GM21515 (cell line): ENCODE results near the gene LRP3.
"Not testable (repeated sequence)": the region's sequence is repeated elsewhere in the genome, so short reads cannot be mapped to it uniquely, and the experiment has no call there.

Experiments
- ATAC-seq: cut with Tn5 transposase; IDR thresholded peaks from one replicate; pipeline ENCODE4 v1.9.1; 2021; ENCODE audit not compliant: unreplicated experiment

Gene LRP3

DNA sequence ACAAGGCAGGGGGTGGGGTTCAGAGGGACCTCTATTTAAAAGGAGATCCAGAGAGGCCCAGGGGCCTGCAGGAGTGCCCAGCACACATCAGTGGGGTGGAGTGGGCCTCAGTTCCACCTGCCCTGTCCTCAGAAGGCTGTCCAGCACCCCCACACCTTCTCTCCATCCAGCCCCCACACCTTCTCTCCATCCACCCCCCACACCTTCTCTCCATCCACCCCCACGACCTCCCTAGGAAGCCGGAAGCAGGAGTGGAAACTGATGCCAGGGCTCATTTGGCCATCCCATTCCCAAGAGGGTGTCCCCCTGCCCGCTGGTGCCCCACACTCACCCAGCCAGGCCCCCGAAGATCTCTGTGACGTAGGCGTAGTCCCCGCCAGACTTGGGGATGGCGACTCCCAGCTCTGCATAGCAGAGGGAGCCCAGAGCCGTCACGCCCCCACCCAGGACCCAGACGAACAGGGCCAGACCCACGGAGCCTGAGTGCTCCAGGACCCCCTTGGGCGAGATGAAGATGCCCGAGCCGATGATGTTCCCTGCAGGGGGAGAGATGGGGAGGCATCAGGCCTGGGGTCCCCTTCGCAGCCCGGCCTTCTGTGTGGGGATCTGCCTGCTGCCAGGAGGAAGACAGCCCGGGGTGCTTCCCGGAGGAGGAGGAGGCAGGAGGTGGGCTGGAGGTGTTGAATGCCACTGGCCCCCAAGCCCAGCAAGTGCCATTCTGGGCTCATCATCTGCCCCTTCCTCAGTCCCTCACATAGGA lies 21.5 kb downstream of the LRP3 start:
- no peak for ATAC-seq

DNA sequence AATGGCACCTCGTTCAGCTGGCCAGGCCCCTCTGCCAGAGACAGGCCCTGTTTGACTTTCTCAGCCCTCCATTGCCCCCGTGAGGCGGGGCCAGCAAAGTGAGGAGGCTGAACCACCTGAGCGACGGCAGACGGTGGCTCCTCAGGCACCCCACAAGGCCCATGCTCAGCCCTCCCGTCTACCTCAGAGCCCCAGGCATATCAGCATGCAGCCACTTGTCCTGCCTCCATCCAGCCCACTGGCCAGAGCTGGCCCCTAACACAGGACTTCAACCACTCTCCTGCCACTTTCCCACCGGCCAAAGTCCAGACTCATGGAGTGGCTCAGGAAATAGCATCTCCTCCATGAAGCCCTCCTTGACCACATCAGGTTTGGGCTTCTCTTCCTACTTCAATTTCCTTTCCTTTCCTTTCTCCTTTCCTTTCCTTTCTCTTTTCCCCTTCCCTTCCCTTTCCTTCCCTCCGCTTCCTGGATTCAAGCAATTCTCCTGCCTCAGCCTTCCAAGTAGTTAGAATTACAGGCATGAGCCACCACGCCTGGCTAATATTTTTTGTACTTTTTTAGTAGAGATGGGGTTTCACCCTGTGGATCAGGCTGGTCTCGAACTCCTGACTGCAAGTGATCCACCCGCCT lies 22.2 kb downstream of the LRP3 start:
- ATAC-seq: no peak

DNA sequence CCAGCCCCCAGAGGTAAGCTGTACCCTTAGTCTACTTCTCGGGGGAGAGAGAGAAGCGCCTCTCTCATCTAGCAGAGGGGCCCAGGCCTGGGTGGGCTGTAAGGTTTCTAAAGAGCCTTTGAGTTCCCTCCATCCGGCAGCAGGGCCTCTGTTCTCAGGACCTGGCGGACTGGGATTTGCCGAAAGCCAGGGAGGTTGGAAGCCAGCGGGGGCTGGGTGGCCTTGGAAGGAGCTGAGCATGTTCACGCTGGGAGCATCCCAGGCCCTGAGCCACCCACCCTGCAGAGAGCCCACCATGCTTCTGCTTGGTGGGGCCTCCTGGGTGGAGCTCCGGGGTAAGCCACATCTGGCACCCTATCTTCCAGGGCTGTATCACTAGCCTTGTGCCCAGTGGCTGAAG lies 23.8 kb downstream of the LRP3 start:
- ATAC-seq: no peak

DNA sequence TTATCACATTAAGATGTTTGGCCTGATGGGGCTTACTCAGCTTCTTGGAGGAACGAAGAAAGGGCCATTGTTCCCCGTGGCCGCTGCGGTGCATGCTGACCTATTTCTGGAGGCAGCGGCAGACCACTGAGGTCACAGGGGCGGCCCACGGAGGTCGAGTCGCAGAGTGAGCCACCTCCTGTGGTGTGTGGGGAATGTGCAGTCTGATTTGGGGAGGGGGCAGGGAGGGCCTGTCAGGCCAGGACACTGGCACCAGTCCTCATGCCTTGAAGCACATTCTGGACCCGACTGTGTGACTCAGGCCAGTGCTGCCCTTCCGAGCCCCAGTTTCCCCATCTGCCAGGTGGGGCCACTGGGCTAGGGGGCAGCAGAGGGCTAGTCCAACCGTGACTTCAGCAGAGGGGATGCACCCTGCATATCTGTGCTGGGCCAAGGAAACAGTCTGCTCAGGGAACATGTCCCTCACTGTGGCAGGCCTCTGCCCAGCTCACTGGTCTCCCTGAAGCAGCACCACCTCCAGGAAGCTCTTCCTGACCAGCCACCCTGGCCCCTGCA lies 25.2 kb downstream of the LRP3 start:
- no peak for ATAC-seq

GRCh38 chr19:33220115-33220514 lies 26.0 kb downstream of the LRP3 start:
- no peak for ATAC-seq

GRCh38 chr19:33220735-33221134 lies 26.6 kb downstream of the LRP3 start:
- ATAC-seq: no peak

- no peak for ATAC-seq
These were observed 27.5 kb downstream of the LRP3 start for GRCh38 chr19:33221638-33222037.

DNA sequence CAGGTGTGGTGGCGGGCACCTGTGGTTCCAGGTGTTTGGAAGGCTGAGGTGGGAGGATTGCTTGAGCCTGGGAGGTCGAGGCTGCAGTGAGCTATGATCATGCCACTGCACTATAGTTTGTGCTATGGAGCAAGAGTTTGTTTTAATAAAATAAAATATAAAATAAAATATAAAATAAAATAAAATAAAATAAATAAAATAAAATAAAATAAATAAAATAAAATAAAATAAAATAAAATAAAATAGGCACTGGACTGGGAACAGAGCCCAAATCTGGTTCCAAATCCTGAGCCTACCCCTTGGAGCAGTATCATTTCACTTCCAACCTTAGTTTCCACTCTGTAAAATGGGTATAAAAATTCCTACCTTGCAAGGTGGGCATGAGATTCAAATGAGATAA lies 28.1 kb downstream of the LRP3 start:
- ATAC-seq: not testable (repeated sequence)

DNA sequence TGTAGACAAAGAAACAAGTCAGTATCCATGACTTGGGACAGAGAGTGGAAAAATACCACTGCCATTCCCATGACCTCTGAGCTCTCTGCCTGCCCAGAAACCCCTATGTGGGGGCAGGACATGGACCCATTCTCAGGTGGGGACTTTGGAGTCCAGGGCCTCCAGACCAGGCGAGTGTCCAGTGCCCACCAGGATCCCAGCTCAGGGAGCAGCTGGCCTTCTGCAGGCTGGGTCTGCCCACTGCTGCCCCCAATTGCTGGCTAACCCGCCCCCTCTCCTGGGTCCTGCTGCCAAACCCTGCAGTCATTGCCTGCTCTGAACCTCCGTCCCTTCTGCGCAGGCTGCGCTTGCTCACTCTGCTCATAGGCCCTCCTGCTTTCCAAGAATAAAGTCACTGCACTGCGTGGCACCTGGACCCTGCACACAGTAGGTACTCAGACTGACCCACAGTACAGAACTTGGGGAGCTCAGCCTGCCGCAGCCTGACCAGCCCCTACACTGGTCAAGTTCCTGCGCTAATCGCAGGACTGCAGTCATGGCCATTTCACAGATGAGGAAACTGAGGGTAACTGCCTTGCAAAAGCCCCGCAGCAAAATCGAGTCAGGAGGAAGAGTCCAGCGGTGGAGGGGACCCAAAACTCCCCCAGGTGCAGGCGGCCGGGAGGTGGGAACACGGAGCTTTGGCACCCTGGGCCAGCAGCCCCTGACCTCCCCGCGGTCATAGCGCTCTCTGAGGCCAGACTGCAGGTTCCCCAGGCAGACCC lies 30.7 kb downstream of the LRP3 start:
- no peak for ATAC-seq

DNA sequence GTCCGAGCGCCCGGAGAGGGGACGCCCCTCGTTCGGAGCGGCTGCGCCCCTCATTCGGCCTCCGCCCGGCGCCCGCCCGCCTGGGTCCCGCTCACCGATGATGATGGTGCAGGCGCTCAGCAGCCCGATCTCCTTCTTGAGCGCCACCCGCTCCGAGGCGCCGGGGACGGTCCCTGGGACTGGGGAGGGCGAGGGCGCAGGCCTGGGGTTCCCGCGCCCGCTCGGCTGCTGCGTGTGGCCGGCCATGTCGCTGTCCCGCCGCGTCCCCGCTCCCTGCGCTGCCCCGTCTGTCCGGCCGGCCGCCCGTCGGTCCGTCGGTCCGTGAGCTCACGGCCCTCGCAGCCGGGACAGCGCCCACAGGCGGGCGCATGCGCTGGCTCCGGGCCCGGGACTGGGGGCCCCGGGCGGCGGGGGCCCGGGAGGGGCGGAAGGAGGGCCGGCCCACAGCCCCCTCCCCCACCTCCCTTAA lies 31.4 kb downstream of the LRP3 start, which contains the start of gene SLC7A10:
Gene SLC7A10, minus strand, starts transcription at position 393 of the 469 bp plus-strand sequence. Its CDS starts 147 bp downstream, at position 246.
- no peak for ATAC-seq

- no peak for ATAC-seq
These were observed 32.6 kb downstream of the LRP3 start for GRCh38 chr19:33226550-33227241.

GRCh38 chr19:33227242-33227650 lies 33.1 kb downstream of the LRP3 start:
- ATAC-seq: no peak

- no peak for ATAC-seq
These were observed 33.9 kb downstream of the LRP3 start for GRCh38 chr19:33227870-33228599.

- ATAC-seq: no peak
These were observed 35.8 kb downstream of the LRP3 start for GRCh38 chr19:33229962-33230361.

DNA sequence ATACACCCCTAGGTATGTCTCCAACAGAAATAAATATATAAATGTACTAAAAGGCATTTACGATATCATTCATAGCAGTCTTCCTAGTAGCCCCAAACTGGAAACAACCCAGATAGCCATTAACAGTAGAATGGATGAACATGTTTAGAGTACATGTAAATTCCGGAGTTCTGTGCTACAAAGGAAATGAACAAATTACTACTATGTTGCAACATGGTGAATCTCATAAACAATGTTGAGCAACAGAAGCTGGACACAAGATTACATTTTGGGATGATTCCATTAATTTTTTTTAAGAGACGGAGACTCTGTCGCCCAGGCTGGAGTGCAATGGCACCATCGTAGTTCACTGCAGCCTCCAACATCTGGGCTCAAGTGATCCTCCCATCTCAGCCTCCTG lies 37.4 kb downstream of the LRP3 start:
- ATAC-seq: no peak

- no peak for ATAC-seq
These were observed 38.5 kb downstream of the LRP3 start for GRCh38 chr19:33232656-33233055.

- ATAC-seq: no peak
These were observed 39.1 kb downstream of the LRP3 start for GRCh38 chr19:33233056-33233873.

DNA sequence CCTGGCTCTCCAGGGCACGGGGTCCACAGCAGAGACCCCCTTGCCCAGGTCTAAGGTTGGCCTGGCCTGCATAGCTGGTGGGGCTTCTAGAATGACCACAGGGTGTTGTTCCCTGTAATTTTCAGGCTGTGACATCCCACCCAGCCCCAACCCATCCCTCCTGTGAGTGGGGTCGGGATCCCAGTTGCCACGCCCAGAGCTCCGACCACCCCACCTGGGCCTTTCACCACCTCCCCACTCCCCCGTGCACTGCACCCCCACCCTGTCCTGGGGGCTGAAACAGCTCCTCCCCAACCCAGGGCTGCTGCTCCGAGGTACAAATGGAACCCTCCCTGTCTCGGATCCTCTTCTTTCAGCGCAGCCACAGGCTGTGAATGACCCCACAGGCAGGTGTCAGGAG lies 40.0 kb downstream of the LRP3 start:
- no peak for ATAC-seq

GRCh38 chr19:33234736-33235135 lies 40.6 kb downstream of the LRP3 start:
- no peak for ATAC-seq
